Measurements from ENCODE around the gene ACTG1.
A peak's percentile ranks its signal among the peaks of the same experiment; 100 is the strongest.

GRCh38 chr17:81551458-81552243 lies 39.1 kb upstream of the ACTG1 start:
- TF ChIP-seq CTCF (conservative IDR thresholded peaks at IDR 0.05) = no peak
- TF ChIP-seq ZFX (IDR thresholded peaks at IDR 0.05) = peak; percentile 79; the same call in 1 of the 2 replicates
